ENCODE results near the gene NFATC3.
A peak's percentile ranks its signal among the peaks of the same experiment; 100 is the strongest.
"Not testable (repeated sequence)": the region's sequence is repeated elsewhere in the genome, so short reads cannot be mapped to it uniquely, and the experiment has no call there.

The NFATC3 gene

DNA sequence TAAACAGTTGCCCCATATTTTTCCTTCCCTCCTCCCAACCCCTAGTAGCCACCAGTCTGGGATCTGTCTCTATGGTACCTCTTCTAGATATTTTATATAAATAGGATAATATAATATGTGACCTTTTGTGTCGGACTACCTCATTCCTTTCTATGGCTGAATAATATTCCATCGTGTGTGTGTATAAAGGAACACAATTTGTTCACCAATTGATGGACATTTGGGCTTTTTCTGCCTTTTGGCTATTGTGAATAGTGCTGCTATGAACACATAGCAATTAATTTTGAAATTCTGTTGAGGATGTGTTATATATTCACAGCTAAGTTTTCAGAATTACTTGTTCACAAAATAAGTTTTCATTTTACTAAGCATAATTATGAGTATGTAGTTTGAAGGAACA, 2.5 kb downstream of the NFATC3 start:
- no peak overlapping the region for H3K27ac ChIP-seq
- no peak for DNase-seq (ENCODE audit: low read depth, low spot score)

DNA sequence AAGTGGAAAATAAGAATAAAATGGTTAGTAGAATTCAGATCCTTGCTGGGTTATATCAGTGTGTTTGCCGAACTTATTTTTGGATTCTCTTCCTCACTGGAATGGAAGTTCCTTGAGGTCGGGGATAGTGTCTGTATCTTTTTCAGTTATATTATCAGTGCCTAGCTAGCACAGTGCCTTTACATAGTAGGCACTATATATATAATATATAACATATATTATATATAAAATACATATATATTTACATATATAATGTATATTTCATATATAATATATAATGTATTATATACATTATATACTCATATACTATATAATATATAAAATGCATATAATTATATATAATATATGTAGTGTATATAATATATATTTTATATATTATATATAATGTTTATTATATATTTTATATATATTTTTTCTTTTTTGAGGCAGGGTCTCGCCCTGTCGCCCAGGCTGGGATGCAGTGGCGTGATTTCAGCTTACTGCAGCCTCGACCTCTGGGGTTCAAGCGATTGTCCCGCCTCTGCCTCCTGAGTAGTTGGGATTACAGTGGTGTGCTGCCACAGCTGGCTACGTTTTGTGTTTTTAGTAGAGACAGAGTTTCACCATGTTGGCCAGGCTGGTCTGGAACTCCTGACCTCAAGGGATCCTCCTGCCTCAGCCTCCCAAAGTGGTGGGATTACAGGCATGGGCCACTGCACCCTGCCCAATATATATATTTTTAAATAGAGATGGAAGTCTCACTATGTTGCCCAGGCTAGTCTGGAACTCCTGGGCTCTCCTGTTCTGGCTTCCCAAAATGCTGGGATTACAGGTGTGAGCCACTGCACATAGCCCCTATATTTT, 3.2 kb downstream of the NFATC3 start:
- no peak for DNase-seq (ENCODE audit: low read depth, low spot score)
- no peak overlapping the region for H3K27ac ChIP-seq

GRCh38 chr16:68089067-68089466, 3.9 kb downstream of the NFATC3 start:
- H3K27ac ChIP-seq, result no peak overlapping the region

DNA sequence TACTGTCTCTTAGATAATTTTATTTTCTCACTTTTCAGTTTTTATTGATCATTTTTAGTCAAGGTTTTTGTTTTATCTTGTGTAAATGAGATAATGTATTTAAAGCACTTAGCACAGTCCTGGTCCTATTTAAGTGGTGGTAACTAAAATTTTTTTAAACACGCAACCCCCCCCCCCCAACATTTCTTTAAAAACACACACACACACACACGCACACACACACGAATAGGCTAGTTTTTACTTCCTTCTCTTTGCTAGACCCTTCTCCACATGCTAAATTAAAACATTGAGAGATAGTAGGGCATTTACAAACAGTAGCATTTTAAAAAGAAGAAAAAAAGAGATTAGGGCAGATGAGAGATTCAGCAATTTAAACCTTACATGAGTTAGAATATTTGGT, 5.0 kb downstream of the NFATC3 start:
- DNase-seq (ENCODE audit: low read depth, low spot score), result no peak
- H3K27ac ChIP-seq, result no peak overlapping the region

More at GRCh38 chr16:68089067-68089466, 3.9 kb downstream of the NFATC3 start:
- no peak for DNase-seq (ENCODE audit: low read depth, low spot score)

GRCh38 chr16:68090533-68090932, 5.4 kb downstream of the NFATC3 start:
- H3K27ac ChIP-seq, result peak overlapping the region; percentile 86
- no peak for DNase-seq (ENCODE audit: low read depth, low spot score)

DNA sequence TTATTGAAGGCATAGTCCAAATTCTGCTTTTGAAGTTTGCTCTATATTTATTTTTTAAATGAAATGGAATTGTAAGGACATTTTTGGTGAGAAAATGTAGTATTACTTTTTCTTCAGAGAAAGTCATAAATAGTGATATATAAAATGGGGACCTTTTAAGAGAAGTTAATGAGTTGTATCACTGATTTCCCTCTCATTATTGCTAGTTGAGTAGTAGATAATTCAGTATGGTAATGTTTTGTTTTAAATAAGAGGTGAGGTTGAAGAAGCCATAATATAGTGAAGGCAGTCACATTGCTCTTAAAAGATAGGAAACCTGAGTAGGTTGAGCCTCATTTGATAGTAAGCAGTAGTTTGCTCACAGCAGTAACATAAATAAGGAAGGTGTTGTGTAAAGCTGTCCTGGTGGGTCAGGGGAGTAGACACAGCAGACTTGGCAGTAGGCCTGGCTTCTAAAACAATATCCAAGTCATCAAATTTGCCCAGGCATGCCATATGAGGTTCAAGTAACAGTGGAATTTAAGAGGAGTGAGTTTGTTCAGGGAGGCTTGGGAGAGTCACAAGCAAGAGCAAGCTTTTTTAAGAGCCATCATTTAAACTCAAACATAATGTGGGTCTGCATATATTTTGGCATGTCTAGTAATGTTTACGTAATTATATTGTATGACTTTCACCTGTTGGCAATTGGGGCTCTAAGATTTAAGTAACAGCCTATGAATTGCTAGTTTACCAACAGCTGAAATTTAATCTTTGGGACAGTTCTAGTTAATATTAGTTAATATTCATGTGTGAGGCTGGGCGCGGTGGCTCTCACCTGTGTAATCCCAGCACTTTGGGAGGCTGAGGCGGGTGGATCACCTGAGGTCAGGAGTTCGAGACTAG, 6.5 kb downstream of the NFATC3 start:
- peak overlapping the region; percentile 86 for H3K27ac ChIP-seq
- DNase-seq (ENCODE audit: low read depth, low spot score), result peak; percentile 94

DNA sequence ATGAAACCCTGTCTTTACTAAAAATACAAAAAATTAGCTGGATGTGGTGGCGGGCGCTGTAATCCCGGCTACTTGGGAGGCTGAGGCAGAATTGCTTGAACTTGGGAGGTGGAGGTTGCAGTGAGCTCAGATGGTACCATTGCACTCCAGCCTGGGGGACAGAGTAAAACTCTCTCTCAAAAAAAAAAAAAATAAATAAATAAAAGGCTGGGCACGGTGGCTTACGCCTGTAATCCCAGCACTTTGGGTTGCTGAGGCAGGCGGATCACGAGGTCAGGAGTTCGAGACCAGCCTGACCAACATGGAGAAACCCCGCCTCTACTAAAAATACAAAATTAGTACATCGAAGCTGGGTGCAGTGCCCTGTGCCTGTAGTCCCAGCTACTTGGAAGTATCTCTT, 7.1 kb downstream of the NFATC3 start:
- peak overlapping the region; percentile 86 for H3K27ac ChIP-seq
- not testable (repeated sequence) for DNase-seq (ENCODE audit: low read depth, low spot score)

GRCh38 chr16:68093816-68094613, 8.8 kb downstream of the NFATC3 start:
- no peak overlapping the region for H3K27ac ChIP-seq
- no peak for DNase-seq (ENCODE audit: low read depth, low spot score)

- no peak for DNase-seq (ENCODE audit: low read depth, low spot score)
- no peak overlapping the region for H3K27ac ChIP-seq
These were observed 9.4 kb downstream of the NFATC3 start for GRCh38 chr16:68094614-68094934.

- no peak overlapping the region for H3K27ac ChIP-seq
- no peak for DNase-seq (ENCODE audit: low read depth, low spot score)
These were observed 11.3 kb downstream of the NFATC3 start for GRCh38 chr16:68096491-68096890.

DNA sequence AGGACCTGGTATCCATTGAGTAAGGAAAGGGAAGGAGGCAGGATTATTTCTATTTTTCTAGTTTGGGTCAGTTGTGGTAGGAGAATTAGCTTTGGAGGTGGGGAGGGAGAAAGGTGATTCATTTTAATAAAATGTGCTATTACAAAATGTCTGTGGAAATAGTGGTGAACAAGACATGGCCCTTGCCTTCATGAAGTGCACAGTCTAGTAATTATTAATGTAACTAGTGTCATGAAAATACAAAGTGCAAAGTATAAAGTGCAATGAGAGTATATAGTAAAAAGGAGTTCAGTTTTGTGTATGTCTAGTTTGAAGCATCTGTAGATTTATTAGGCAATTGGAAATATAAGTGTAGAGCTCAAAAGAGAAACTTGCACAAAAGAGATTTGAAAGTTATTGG, 11.9 kb downstream of the NFATC3 start:
- no peak overlapping the region for H3K27ac ChIP-seq
- DNase-seq (ENCODE audit: low read depth, low spot score), result no peak

GRCh38 chr16:68097895-68098294, 12.7 kb downstream of the NFATC3 start:
- no peak for DNase-seq (ENCODE audit: low read depth, low spot score)
- H3K27ac ChIP-seq, result no peak overlapping the region

DNA sequence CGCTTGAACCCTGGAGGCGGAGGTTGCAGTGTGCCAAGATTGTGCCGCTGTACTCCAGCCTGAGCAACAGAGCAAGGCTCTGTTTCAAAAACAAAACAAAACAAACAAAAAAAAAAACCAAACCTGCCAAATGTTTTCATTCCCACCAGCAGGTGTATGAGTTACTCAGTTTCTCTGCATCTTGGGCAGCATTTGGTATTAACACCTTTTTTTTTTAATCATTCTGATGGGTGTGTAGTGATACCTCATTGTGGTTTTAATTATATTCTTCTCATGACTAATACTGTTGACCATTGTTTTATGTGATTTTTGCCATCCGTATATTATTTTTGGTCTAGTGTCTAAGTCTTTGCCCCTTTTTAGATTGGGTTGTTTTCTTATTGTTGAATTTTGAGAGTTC, 15.3 kb downstream of the NFATC3 start:
- no peak for DNase-seq (ENCODE audit: low read depth, low spot score)
- no peak overlapping the region for H3K27ac ChIP-seq

- H3K27ac ChIP-seq, result no peak overlapping the region
- DNase-seq (ENCODE audit: low read depth, low spot score), result no peak
These were observed 20.4 kb downstream of the NFATC3 start for GRCh38 chr16:68105611-68106010.

- H3K27ac ChIP-seq; DNase-seq (ENCODE audit: low read depth, low spot score): not testable (repeated sequence)
These were observed 22.2 kb downstream of the NFATC3 start for GRCh38 chr16:68107230-68107928.

- DNase-seq (ENCODE audit: low read depth, low spot score); H3K27ac ChIP-seq: not testable (repeated sequence)
These were observed 24.0 kb downstream of the NFATC3 start for GRCh38 chr16:68109156-68109555.

DNA sequence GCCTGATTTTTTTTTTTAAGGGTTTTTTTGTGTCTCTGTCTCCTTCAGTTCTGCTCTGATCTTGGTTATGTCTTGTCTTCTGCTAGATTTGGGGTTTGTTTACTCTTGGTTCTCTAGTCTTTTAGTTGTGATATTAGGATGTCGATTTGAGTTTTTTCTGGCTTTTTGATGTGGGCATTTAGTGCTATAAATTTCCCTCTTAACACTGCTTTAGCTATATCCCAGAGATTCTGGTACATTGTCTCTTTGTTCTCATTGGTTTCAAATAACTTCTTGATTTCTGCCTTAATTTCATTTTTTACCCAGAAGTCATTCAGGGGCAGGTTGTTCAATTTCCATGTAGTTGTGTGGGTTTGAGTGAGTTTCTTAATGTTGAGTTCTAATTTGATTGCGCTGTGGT, 25.4 kb downstream of the NFATC3 start:
- not testable (repeated sequence) for DNase-seq (ENCODE audit: low read depth, low spot score); H3K27ac ChIP-seq

DNA sequence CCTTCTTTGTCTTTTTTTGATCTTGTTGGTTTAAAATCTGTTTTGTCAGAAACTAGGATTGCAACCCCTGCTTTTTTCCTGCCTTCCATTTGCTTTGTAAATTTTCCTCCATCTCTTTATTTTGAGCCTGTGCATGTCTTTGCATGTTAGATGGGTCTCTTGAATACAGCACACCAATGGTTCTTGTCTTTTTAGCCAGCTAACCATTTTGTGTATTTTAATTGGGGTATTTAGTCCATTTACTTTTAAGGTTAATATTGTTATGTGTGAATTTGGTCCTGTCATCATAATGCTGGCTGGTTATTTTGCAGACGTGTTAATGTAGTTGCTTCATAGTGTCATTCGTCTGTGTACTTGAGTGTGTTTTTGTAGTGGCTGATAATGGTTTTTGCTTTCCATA, 26.2 kb downstream of the NFATC3 start:
- DNase-seq (ENCODE audit: low read depth, low spot score), result no peak
- H3K27ac ChIP-seq, result no peak overlapping the region

GRCh38 chr16:68113059-68113761, 28.0 kb downstream of the NFATC3 start:
- no peak for DNase-seq (ENCODE audit: low read depth, low spot score)
- H3K27ac ChIP-seq, result no peak overlapping the region

Measured in epithelial cell of prostate (primary cell).